Stimulated activated memory B cell treated with anti-CD40 and anti-IgM and Interleukin-4, amounts not matched to agents 10 μg/mL and 1 μg/mL and 100 μg/mL, for 72 hours (primary cell): ENCODE measurements around the gene CACNA1E.
"Not testable (repeated sequence)": the region's sequence is repeated elsewhere in the genome, so short reads cannot be mapped to it uniquely, and the experiment has no call there.

Experiments used
- ATAC-seq: fragments of 150-1000 bp; cut with Tn5 transposase; 2 replicates; pipeline ENCODE4 v1.10.0; 2021
- H3K27ac Mint-ChIP-seq: one replicate; pipeline ENCODE4 v1.8.0; 2022; ENCODE audit warnings: mild to moderate bottlenecking, mixed read lengths
- H3K27me3 Mint-ChIP-seq: one replicate; pipeline ENCODE4 v1.8.0; 2022; ENCODE audit warnings: mixed read lengths
- H3K36me3 Mint-ChIP-seq: one replicate; pipeline ENCODE4 v1.8.0; 2022; ENCODE audit warnings: mixed read lengths
- H3K4me1 Mint-ChIP-seq: one replicate; pipeline ENCODE4 v1.8.0; 2022; ENCODE audit warnings: mixed read lengths
- H3K4me3 Mint-ChIP-seq: one replicate; pipeline ENCODE4 v1.8.0; 2022; ENCODE audit warnings: mild to moderate bottlenecking, moderate library complexity, mixed read lengths
- H3K9me3 Mint-ChIP-seq: one replicate; pipeline ENCODE4 v1.8.0; 2022; ENCODE audit warnings: mixed read lengths

Gene CACNA1E

GRCh38 chr1:181809991-181810545 lies 326.8 kb downstream of the CACNA1E start:
- Mint-ChIP-seq H3K4me3 (no peak overlapping the region), H3K36me3 (no peaks in the 10 kb centered on the region), H3K27ac (no peak overlapping the region), H3K27me3 (no peaks in the 10 kb centered on the region), H3K9me3 (no peaks in the 10 kb centered on the region), H3K4me1 (no peaks in the 10 kb centered on the region)
- ATAC-seq: no peak

GRCh38 chr1:181812208-181812607 lies 328.9 kb downstream of the CACNA1E start:
- Mint-ChIP-seq H3K9me3 (no peaks in the 10 kb centered on the region), H3K36me3 (no peaks in the 10 kb centered on the region), H3K27ac (no peak overlapping the region), H3K4me1 (no peaks in the 10 kb centered on the region), H3K27me3 (no peaks in the 10 kb centered on the region), H3K4me3 (no peak overlapping the region)
- no peak for ATAC-seq

GRCh38 chr1:181813266-181813665 lies 329.9 kb downstream of the CACNA1E start:
- Mint-ChIP-seq H3K4me1 (no peaks in the 10 kb centered on the region), H3K36me3 (no peaks in the 10 kb centered on the region), H3K27ac (no peak overlapping the region), H3K4me3 (no peak overlapping the region), H3K9me3 (no peaks in the 10 kb centered on the region), H3K27me3 (peaks cover under 1% of the 10 kb centered on the region)
- ATAC-seq: no peak

- Mint-ChIP-seq H3K9me3 (no peaks in the 10 kb centered on the region), H3K4me3 (no peak overlapping the region), H3K36me3 (no peaks in the 10 kb centered on the region), H3K27ac (no peak overlapping the region), H3K4me1 (no peaks in the 10 kb centered on the region), H3K27me3 (peaks cover 14% of the 10 kb centered on the region)
- no peak for ATAC-seq
Observed at GRCh38 chr1:181816608-181817007, 333.3 kb downstream of the CACNA1E start.

- H3K4me1 Mint-ChIP-seq: no peaks in the 10 kb centered on the region
- peaks cover 19% of the 10 kb centered on the region for H3K27me3 Mint-ChIP-seq
- no peak overlapping the region for H3K27ac Mint-ChIP-seq
Observed at GRCh38 chr1:181817091-181817490, 333.8 kb downstream of the CACNA1E start.

GRCh38 chr1:181818459-181818858 lies 335.1 kb downstream of the CACNA1E start:
- ATAC-seq: no peak
- Mint-ChIP-seq H3K27ac (no peak overlapping the region), H3K36me3 (no peaks in the 10 kb centered on the region), H3K9me3 (peaks cover 4% of the 10 kb centered on the region), H3K27me3 (peaks cover 31% of the 10 kb centered on the region), H3K4me1 (no peaks in the 10 kb centered on the region), H3K4me3 (no peak overlapping the region)

More at GRCh38 chr1:181817091-181817490, 333.8 kb downstream of the CACNA1E start:
- no peak for ATAC-seq
- Mint-ChIP-seq H3K4me3 (no peak overlapping the region), H3K36me3 (no peaks in the 10 kb centered on the region), H3K9me3 (no peaks in the 10 kb centered on the region)

- Mint-ChIP-seq H3K4me1 (no peaks in the 10 kb centered on the region), H3K9me3 (peaks cover 6% of the 10 kb centered on the region), H3K27me3 (peaks cover 34% of the 10 kb centered on the region), H3K36me3 (no peaks in the 10 kb centered on the region), H3K27ac (no peak overlapping the region), H3K4me3 (no peak overlapping the region)
- no peak for ATAC-seq
Observed at GRCh38 chr1:181818943-181819342, 335.6 kb downstream of the CACNA1E start.

- Mint-ChIP-seq H3K9me3 (peaks cover 11% of the 10 kb centered on the region), H3K27ac (no peak overlapping the region), H3K4me1 (no peaks in the 10 kb centered on the region), H3K27me3 (peaks cover 34% of the 10 kb centered on the region), H3K4me3 (no peak overlapping the region), H3K36me3 (no peaks in the 10 kb centered on the region)
- ATAC-seq: no peak
Observed at GRCh38 chr1:181821701-181822100, 338.4 kb downstream of the CACNA1E start.

GRCh38 chr1:181832173-181832880 lies 349.0 kb downstream of the CACNA1E start:
- ATAC-seq, H3K27ac Mint-ChIP-seq, H3K4me1 Mint-ChIP-seq, H3K4me3 Mint-ChIP-seq, H3K36me3 Mint-ChIP-seq: not testable (repeated sequence)
- H3K27me3 Mint-ChIP-seq: peaks cover 16% of the 10 kb centered on the region
- peaks cover 17% of the 10 kb centered on the region for H3K9me3 Mint-ChIP-seq

- Mint-ChIP-seq H3K9me3 (no peaks in the 10 kb centered on the region), H3K27ac (no peak overlapping the region), H3K4me1 (no peaks in the 10 kb centered on the region), H3K27me3 (peaks cover 35% of the 10 kb centered on the region), H3K4me3 (no peak overlapping the region), H3K36me3 (no peaks in the 10 kb centered on the region)
- no peak for ATAC-seq
Observed at GRCh38 chr1:181846001-181846645, 362.8 kb downstream of the CACNA1E start.

- no peaks in the 10 kb centered on the region for H3K36me3 Mint-ChIP-seq
Observed at GRCh38 chr1:181846681-181847080, 363.4 kb downstream of the CACNA1E start.

GRCh38 chr1:181849071-181849470 lies 365.8 kb downstream of the CACNA1E start:
- Mint-ChIP-seq H3K9me3 (peaks cover 13% of the 10 kb centered on the region), H3K4me3 (no peak overlapping the region), H3K27ac (no peak overlapping the region), H3K4me1 (no peaks in the 10 kb centered on the region), H3K27me3 (peaks cover 19% of the 10 kb centered on the region), H3K36me3 (no peaks in the 10 kb centered on the region)
- no peak for ATAC-seq

More at GRCh38 chr1:181846681-181847080, 363.4 kb downstream of the CACNA1E start:
- Mint-ChIP-seq H3K9me3 (no peaks in the 10 kb centered on the region), H3K27ac (no peak overlapping the region), H3K4me3 (no peak overlapping the region), H3K4me1 (no peaks in the 10 kb centered on the region), H3K27me3 (peaks cover 35% of the 10 kb centered on the region)
- ATAC-seq: no peak

- H3K4me3 Mint-ChIP-seq, ATAC-seq, H3K4me1 Mint-ChIP-seq: not testable (repeated sequence)
Observed at GRCh38 chr1:181854212-181854611, 370.9 kb downstream of the CACNA1E start.

GRCh38 chr1:181855380-181855779 lies 372.1 kb downstream of the CACNA1E start:
- no peaks in the 10 kb centered on the region for H3K36me3 Mint-ChIP-seq

More at GRCh38 chr1:181854212-181854611, 370.9 kb downstream of the CACNA1E start:
- peaks cover 16% of the 10 kb centered on the region for H3K9me3 Mint-ChIP-seq
- not testable (repeated sequence) for H3K27ac Mint-ChIP-seq, H3K36me3 Mint-ChIP-seq, H3K27me3 Mint-ChIP-seq

More at GRCh38 chr1:181855380-181855779, 372.1 kb downstream of the CACNA1E start:
- H3K27me3 Mint-ChIP-seq: no peaks in the 10 kb centered on the region
- H3K4me1 Mint-ChIP-seq: no peaks in the 10 kb centered on the region
- no peak overlapping the region for H3K4me3 Mint-ChIP-seq
- peaks cover 16% of the 10 kb centered on the region for H3K9me3 Mint-ChIP-seq
- no peak for ATAC-seq
- H3K27ac Mint-ChIP-seq: no peak overlapping the region
